HEK293 (cell line): ENCODE results near the gene ASXL1.

ENCODE experiments used
- KLF9 ChIP-seq: fragments of 450-650 bp; formaldehyde crosslinking; IDR thresholded peaks from 2 replicates; pipeline ENCODE4 v1.5.1; 2016; ENCODE audit warnings: missing biosample characterization, missing genetic modification characterization, low read depth
- MYNN ChIP-seq: fragments of 450-650 bp; formaldehyde crosslinking; IDR thresholded peaks from 2 replicates; pipeline ENCODE4 v1.5.1; 2016; ENCODE audit warnings: missing biosample characterization, missing genetic modification characterization, borderline replicate concordance
- OSR2 ChIP-seq: fragments of 450-650 bp; formaldehyde crosslinking; IDR thresholded peaks from 2 replicates; pipeline ENCODE4 v1.5.1; 2016; ENCODE audit warnings: missing biosample characterization, missing genetic modification characterization
- SCRT2 ChIP-seq: fragments of 450-650 bp; formaldehyde crosslinking; IDR thresholded peaks from 2 replicates; pipeline ENCODE4 v1.5.1; 2016; ENCODE audit warnings: missing biosample characterization, missing genetic modification characterization
- ZBTB17 ChIP-seq: fragments of 450-650 bp; formaldehyde crosslinking; IDR thresholded peaks from 2 replicates; pipeline ENCODE4 v1.5.1; 2016; ENCODE audit warnings: missing biosample characterization, missing genetic modification characterization
- ZBTB20 ChIP-seq: fragments of 450-650 bp; formaldehyde crosslinking; IDR thresholded peaks from 2 replicates; pipeline ENCODE4 v1.5.1; 2016; ENCODE audit warnings: missing biosample characterization, missing genetic modification characterization
- ZFP37 ChIP-seq: fragments of 450-650 bp; formaldehyde crosslinking; IDR thresholded peaks from 2 replicates; pipeline ENCODE4 v1.5.1; 2016; ENCODE audit warnings: missing biosample characterization, missing genetic modification characterization
- ZNF10 ChIP-seq: fragments of 450-650 bp; formaldehyde crosslinking; IDR thresholded peaks from 2 replicates; pipeline ENCODE4 v1.5.1; 2017; ENCODE audit warnings: missing biosample characterization, missing genetic modification characterization
- ZNF112 ChIP-seq: fragments of 450-650 bp; formaldehyde crosslinking; IDR thresholded peaks from 2 replicates; pipeline ENCODE4 v1.5.0; 2017; ENCODE audit warnings: missing biosample characterization, missing genetic modification characterization
- ZNF132 ChIP-seq: fragments of 450-650 bp; formaldehyde crosslinking; IDR thresholded peaks from 2 replicates; pipeline ENCODE4 v1.5.1; 2017; ENCODE audit warnings: missing biosample characterization, missing genetic modification characterization, borderline replicate concordance
- ZNF133 ChIP-seq: fragments of 450-650 bp; formaldehyde crosslinking; IDR thresholded peaks from 2 replicates; pipeline ENCODE4 v1.5.1; 2016; ENCODE audit warnings: missing biosample characterization, missing genetic modification characterization
- ZNF16 ChIP-seq: fragments of 450-650 bp; formaldehyde crosslinking; IDR thresholded peaks from 2 replicates; pipeline ENCODE4 v1.5.1; 2016; ENCODE audit warnings: low read depth, missing biosample characterization, missing genetic modification characterization
- ZNF169 ChIP-seq: fragments of 450-650 bp; formaldehyde crosslinking; IDR thresholded peaks from 2 replicates; pipeline ENCODE4 v1.5.1; 2016; ENCODE audit warnings: missing biosample characterization, missing genetic modification characterization
- ZNF184 ChIP-seq: fragments of 450-650 bp; IDR thresholded peaks from 2 replicates; pipeline ENCODE4 v1.5.1; 2018; ENCODE audit warnings: missing biosample characterization, mild to moderate bottlenecking, missing genetic modification characterization
- ZNF23 ChIP-seq: fragments of 450-650 bp; formaldehyde crosslinking; IDR thresholded peaks from 2 replicates; pipeline ENCODE4 v1.5.1; 2016; ENCODE audit warnings: missing biosample characterization, missing genetic modification characterization, borderline replicate concordance
- ZNF24 ChIP-seq: fragments of 450-650 bp; formaldehyde crosslinking; IDR thresholded peaks from 2 replicates; pipeline ENCODE4 v1.5.1; 2016; ENCODE audit warnings: missing biosample characterization, missing genetic modification characterization
- ZNF302 ChIP-seq: fragments of 450-650 bp; formaldehyde crosslinking; IDR thresholded peaks from 2 replicates; pipeline ENCODE4 v1.5.1; 2016; ENCODE audit warnings: missing biosample characterization, missing genetic modification characterization, low read depth
- ZNF404 ChIP-seq: fragments of 450-650 bp; formaldehyde crosslinking; IDR thresholded peaks from 2 replicates; pipeline ENCODE4 v1.5.1; 2017; ENCODE audit warnings: missing biosample characterization, missing genetic modification characterization
- ZNF423 ChIP-seq: fragments of 450-650 bp; formaldehyde crosslinking; IDR thresholded peaks from 2 replicates; pipeline ENCODE4 v1.5.1; 2016; ENCODE audit warnings: missing biosample characterization, missing genetic modification characterization
- ZNF473 ChIP-seq: fragments of 450-650 bp; formaldehyde crosslinking; IDR thresholded peaks from 2 replicates; pipeline ENCODE4 v1.5.1; 2017; ENCODE audit warnings: missing biosample characterization, missing genetic modification characterization
- ZNF514 ChIP-seq: fragments of 450-650 bp; formaldehyde crosslinking; IDR thresholded peaks from 2 replicates; pipeline ENCODE4 v1.5.1; 2016; ENCODE audit warnings: missing biosample characterization, missing genetic modification characterization
- ZNF529 ChIP-seq: fragments of 450-650 bp; formaldehyde crosslinking; IDR thresholded peaks from 2 replicates; pipeline ENCODE4 v1.5.1; 2017; ENCODE audit warnings: missing genetic modification characterization, missing biosample characterization; ENCODE audit not compliant: insufficient replicate concordance
- ZNF610 ChIP-seq: fragments of 450-650 bp; formaldehyde crosslinking; IDR thresholded peaks from 2 replicates; pipeline ENCODE4 v1.5.1; 2016; ENCODE audit warnings: missing biosample characterization, missing genetic modification characterization, borderline replicate concordance
- ZNF621 ChIP-seq: fragments of 450-650 bp; formaldehyde crosslinking; IDR thresholded peaks from 2 replicates; pipeline ENCODE4 v1.5.1; 2017; ENCODE audit warnings: missing biosample characterization, missing genetic modification characterization
- ZNF658 ChIP-seq: fragments of 450-650 bp; formaldehyde crosslinking; IDR thresholded peaks from 2 replicates; pipeline ENCODE4; 2016; ENCODE audit warnings: missing biosample characterization, missing genetic modification characterization
- ZNF677 ChIP-seq: fragments of 450-650 bp; IDR thresholded peaks from 2 replicates; pipeline ENCODE4 v1.5.0; 2018; ENCODE audit warnings: missing biosample characterization, mild to moderate bottlenecking, missing genetic modification characterization, moderate library complexity
- ZNF777 ChIP-seq: fragments of 450-650 bp; formaldehyde crosslinking; IDR thresholded peaks from 2 replicates; pipeline ENCODE4 v1.5.1; 2017; ENCODE audit warnings: missing biosample characterization, missing genetic modification characterization, borderline replicate concordance
- TF ChIP-seq, protein P1 (sequence below): fragments of 450-650 bp; formaldehyde crosslinking; IDR thresholded peaks from 2 replicates; pipeline ENCODE4 v1.5.0; 2017; ENCODE audit warnings: missing biosample characterization, missing genetic modification characterization, borderline replicate concordance
- TF ChIP-seq, protein P2 (sequence below): fragments of 450-650 bp; formaldehyde crosslinking; IDR thresholded peaks from 2 replicates; pipeline ENCODE4 v1.5.1; 2016; ENCODE audit warnings: missing biosample characterization, missing genetic modification characterization
- TF ChIP-seq, protein P3 (sequence below): fragments of 450-650 bp; formaldehyde crosslinking; conservative IDR thresholded peaks from 2 replicates; pipeline ENCODE4 v1.5.1; 2016; ENCODE audit warnings: low read depth, missing biosample characterization, missing genetic modification characterization
- TF ChIP-seq, protein P4 (sequence below): fragments of 450-650 bp; formaldehyde crosslinking; IDR thresholded peaks from 2 replicates; pipeline ENCODE4 v1.5.1; 2016; ENCODE audit warnings: missing biosample characterization, missing genetic modification characterization

Gene ASXL1

DNA sequence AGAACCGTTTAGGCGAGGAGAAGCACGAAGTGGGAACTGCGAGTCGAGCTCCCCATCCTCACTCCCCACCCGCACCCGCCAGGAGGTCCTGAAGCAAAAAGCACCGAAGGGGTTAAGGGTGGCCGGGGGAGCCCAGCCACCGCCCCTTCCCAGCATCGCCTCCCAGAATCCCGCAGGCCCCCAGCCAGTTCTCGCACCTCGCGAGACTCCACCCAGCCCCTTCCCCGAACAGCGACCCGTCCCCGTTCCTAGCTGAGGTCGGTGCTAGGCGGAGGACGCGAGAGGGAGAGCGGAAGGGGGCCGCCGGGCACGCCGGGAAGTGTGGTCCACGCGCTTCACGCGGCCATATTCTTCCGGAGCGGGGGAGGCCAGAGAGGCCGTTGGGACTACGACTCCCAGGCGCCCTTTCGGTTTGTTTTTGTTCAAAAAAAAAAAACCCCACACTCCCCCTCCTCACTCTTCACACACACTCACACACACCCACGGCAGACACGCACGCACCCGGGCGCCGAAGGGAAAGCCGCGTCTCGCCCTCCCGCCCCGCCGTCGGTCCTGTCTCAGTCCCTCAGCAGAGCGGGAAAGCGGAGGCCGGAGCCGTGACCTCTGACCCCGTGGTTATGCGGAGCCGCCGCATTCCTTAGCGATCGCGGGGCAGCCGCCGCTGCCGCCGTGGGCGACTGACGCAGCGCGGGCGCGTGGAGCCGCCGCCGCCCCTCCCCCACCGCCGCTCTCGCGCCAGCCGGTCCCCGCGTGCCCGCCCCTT, at the start of gene ASXL1 (continued):
- TF ChIP-seq ZNF658 (tag by site-specific recombination) (no peak), OSR2 (no peak), ZNF132 (tag by site-specific recombination) (no peak), ZNF423 (tag by site-specific recombination) (no peak), ZNF610 (tag by site-specific recombination) (0 out of 2 replicates have a peak, but pooled peaks have one; percentile 32), ZBTB17 (tag by site-specific recombination) (peak; percentile 95), ZNF677 (no peak), ZFP37 (tag by site-specific recombination) (0 out of 2 replicates have a peak, but pooled peaks have one; percentile 77), ZNF112 (tag by site-specific recombination) (no peak), ZNF514 (no peak), ZNF133 (tag by site-specific recombination) (no peak), ZNF777 (tag by site-specific recombination) (no peak), ZNF302 (tag by site-specific recombination) (no peak), ZNF10 (tag by site-specific recombination) (0 out of 2 replicates have a peak, but pooled peaks have one; percentile 49), SCRT2 (no peak), ZNF184 (tag by site-specific recombination) (peak; percentile 18; the same call in 1 of the 2 replicates), ZNF23 (tag by site-specific recombination) (no peak), ZNF169 (tag by site-specific recombination) (no peak), KLF9 (tag by site-specific recombination) (peak; percentile 78), ZNF621 (tag by site-specific recombination) (no peak), ZBTB20 (tag by site-specific recombination) (peak; percentile 58; the same call in 1 of the 2 replicates), ZNF404 (tag by site-specific recombination) (no peak), ZNF529 (no peak), ZNF24 (tag by site-specific recombination) (peak; percentile 28; the same call in 1 of the 2 replicates), MYNN (tag by site-specific recombination) (no peak), ZNF16 (no peak), ZNF473 (no peak)
- TF ChIP-seq, protein P1, sequence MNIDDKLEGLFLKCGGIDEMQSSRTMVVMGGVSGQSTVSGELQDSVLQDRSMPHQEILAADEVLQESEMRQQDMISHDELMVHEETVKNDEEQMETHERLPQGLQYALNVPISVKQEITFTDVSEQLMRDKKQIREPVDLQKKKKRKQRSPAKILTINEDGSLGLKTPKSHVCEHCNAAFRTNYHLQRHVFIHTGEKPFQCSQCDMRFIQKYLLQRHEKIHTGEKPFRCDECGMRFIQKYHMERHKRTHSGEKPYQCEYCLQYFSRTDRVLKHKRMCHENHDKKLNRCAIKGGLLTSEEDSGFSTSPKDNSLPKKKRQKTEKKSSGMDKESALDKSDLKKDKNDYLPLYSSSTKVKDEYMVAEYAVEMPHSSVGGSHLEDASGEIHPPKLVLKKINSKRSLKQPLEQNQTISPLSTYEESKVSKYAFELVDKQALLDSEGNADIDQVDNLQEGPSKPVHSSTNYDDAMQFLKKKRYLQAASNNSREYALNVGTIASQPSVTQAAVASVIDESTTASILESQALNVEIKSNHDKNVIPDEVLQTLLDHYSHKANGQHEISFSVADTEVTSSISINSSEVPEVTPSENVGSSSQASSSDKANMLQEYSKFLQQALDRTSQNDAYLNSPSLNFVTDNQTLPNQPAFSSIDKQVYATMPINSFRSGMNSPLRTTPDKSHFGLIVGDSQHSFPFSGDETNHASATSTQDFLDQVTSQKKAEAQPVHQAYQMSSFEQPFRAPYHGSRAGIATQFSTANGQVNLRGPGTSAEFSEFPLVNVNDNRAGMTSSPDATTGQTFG = no peak
- TF ChIP-seq, protein P2, sequence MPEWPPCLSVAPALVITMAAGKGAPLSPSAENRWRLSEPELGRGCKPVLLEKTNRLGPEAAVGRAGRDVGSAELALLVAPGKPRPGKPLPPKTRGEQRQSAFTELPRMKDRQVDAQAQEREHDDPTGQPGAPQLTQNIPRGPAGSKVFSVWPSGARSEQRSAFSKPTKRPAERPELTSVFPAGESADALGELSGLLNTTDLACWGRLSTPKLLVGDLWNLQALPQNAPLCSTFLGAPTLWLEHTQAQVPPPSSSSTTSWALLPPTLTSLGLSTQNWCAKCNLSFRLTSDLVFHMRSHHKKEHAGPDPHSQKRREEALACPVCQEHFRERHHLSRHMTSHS (tag by site-specific recombination) = no peak
- TF ChIP-seq, protein P3, sequence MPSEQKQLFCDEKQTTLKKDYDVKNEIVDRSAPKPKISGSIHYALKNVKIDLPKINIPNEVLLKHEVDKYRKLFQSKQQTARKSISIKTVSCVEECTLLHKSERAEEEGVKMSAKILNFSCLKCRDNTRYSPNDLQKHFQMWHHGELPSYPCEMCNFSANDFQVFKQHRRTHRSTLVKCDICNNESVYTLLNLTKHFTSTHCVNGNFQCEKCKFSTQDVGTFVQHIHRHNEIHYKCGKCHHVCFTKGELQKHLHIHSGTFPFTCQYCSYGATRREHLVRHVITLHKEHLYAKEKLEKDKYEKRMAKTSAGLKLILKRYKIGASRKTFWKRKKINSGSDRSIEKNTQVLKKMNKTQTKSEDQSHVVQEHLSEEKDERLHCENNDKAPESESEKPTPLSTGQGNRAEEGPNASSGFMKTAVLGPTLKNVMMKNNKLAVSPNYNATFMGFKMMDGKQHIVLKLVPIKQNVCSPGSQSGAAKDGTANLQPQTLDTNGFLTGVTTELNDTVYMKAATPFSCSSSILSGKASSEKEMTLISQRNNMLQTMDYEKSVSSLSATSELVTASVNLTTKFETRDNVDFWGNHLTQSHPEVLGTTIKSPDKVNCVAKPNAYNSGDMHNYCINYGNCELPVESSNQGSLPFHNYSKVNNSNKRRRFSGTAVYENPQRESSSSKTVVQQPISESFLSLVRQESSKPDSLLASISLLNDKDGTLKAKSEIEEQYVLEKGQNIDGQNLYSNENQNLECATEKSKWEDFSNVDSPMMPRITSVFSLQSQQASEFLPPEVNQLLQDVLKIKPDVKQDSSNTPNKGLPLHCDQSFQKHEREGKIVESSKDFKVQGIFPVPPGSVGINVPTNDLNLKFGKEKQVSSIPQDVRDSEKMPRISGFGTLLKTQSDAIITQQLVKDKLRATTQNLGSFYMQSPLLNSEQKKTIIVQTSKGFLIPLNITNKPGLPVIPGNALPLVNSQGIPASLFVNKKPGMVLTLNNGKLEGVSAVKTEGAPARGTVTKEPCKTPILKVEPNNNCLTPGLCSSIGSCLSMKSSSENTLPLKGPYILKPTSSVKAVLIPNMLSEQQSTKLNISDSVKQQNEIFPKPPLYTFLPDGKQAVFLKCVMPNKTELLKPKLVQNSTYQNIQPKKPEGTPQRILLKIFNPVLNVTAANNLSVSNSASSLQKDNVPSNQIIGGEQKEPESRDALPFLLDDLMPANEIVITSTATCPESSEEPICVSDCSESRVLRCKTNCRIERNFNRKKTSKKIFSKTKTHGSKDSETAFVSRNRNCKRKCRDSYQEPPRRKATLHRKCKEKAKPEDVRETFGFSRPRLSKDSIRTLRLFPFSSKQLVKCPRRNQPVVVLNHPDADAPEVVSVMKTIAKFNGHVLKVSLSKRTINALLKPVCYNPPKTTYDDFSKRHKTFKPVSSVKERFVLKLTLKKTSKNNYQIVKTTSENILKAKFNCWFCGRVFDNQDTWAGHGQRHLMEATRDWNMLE (tag by site-specific recombination) = peak; percentile 50; the same call in 1 of the 2 replicates
- TF ChIP-seq, protein P4, sequence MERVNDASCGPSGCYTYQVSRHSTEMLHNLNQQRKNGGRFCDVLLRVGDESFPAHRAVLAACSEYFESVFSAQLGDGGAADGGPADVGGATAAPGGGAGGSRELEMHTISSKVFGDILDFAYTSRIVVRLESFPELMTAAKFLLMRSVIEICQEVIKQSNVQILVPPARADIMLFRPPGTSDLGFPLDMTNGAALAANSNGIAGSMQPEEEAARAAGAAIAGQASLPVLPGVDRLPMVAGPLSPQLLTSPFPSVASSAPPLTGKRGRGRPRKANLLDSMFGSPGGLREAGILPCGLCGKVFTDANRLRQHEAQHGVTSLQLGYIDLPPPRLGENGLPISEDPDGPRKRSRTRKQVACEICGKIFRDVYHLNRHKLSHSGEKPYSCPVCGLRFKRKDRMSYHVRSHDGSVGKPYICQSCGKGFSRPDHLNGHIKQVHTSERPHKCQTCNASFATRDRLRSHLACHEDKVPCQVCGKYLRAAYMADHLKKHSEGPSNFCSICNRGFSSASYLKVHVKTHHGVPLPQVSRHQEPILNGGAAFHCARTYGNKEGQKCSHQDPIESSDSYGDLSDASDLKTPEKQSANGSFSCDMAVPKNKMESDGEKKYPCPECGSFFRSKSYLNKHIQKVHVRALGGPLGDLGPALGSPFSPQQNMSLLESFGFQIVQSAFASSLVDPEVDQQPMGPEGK = peak; percentile 98
